HepG2 (cell line): ENCODE measurements around the gene EPS8L3. TPM values are rescaled to one million over a fixed set of nuclear protein-coding genes. Genes with fewer than 3 reads are reported as not detected.

Experiments used
- ATF7-NPFF ChIP-seq: sonication (generic); formaldehyde crosslinking; IDR thresholded peaks from 2 replicates; pipeline ENCODE4 v1.8.1; 2023; ENCODE audit warnings: mild to moderate bottlenecking, low read depth, missing genetic modification reagents, moderate library complexity
- CSRNP2 ChIP-seq: sonication (generic); formaldehyde crosslinking; conservative IDR thresholded peaks from 2 replicates; pipeline ENCODE4 v1.8.0; 2022; ENCODE audit warnings: low read depth, missing genetic modification reagents
- ETV5 ChIP-seq: IDR thresholded peaks from 2 replicates; pipeline ENCODE4 v1.6.1; 2018; ENCODE audit warnings: missing biosample characterization, missing genetic modification reagents, inconsistent platforms, borderline replicate concordance
- FOSL2 ChIP-seq: sonication (generic); formaldehyde crosslinking; IDR thresholded peaks from 2 replicates; pipeline ENCODE4 v1.4.0; 2020; ENCODE audit warnings: missing genetic modification reagents
- HNF1B ChIP-seq: sonication (generic); formaldehyde crosslinking; IDR thresholded peaks from 2 replicates; pipeline ENCODE4 v1.5.1; 2020; ENCODE audit warnings: mild to moderate bottlenecking, moderate library complexity, missing genetic modification reagents
- HNRNPUL1 ChIP-seq: fragments of 200-400 bp; formaldehyde crosslinking; IDR thresholded peaks from 2 replicates; pipeline ENCODE4 v1.6.1; 2017; ENCODE audit warnings: low read depth, mild to moderate bottlenecking, low read length, moderate library complexity
- KMT2B ChIP-seq: IDR thresholded peaks from 2 replicates; pipeline ENCODE4 v1.6.1; 2016; ENCODE audit warnings: missing genetic modification reagents, missing compliant biosample characterization
- NFRKB ChIP-seq: fragments of 450-650 bp; IDR thresholded peaks from 2 replicates; pipeline ENCODE4 v1.6.1; 2017
- PAWR ChIP-seq: sonication (generic); formaldehyde crosslinking; IDR thresholded peaks from 2 replicates; pipeline ENCODE4 v1.4.0; 2020; ENCODE audit warnings: missing genetic modification reagents, mild to moderate bottlenecking, borderline replicate concordance
- SIX1 ChIP-seq: sonication (generic); formaldehyde crosslinking; IDR thresholded peaks from 2 replicates; pipeline ENCODE4 v1.4.0; 2020; ENCODE audit warnings: missing genetic modification reagents, borderline replicate concordance
- TFE3 ChIP-seq: IDR thresholded peaks from 2 replicates; pipeline ENCODE4 v1.6.1; 2016
- ZNF10 ChIP-seq: sonication (generic); formaldehyde crosslinking; IDR thresholded peaks from 2 replicates; pipeline ENCODE4 v1.4.0; 2020; ENCODE audit warnings: mild to moderate bottlenecking, low read depth, missing genetic modification reagents, borderline replicate concordance
- ZNF296 ChIP-seq: sonication (generic); formaldehyde crosslinking; conservative IDR thresholded peaks from 2 replicates; pipeline ENCODE4 v1.5.0; 2020; ENCODE audit warnings: mild to moderate bottlenecking, missing genetic modification reagents
- ZNF446 ChIP-seq: sonication (generic); formaldehyde crosslinking; IDR thresholded peaks from 2 replicates; pipeline ENCODE4 v1.5.0; 2020; ENCODE audit warnings: mild to moderate bottlenecking, missing genetic modification reagents
- ZNF530 ChIP-seq: sonication (generic); formaldehyde crosslinking; IDR thresholded peaks from 2 replicates; pipeline ENCODE4 v1.5.0; 2020; ENCODE audit warnings: low read depth, mild to moderate bottlenecking, missing genetic modification reagents
- ZNF580 ChIP-seq: IDR thresholded peaks from 2 replicates; pipeline ENCODE4 v1.6.1; 2016; ENCODE audit warnings: low read depth, borderline replicate concordance
- ZNF780A ChIP-seq: sonication (generic); formaldehyde crosslinking; IDR thresholded peaks from 2 replicates; pipeline ENCODE4 v1.8.0; 2022; ENCODE audit warnings: mild to moderate bottlenecking, missing genetic modification reagents, moderate library complexity
- ZNF850 ChIP-seq: sonication (generic); formaldehyde crosslinking; conservative IDR thresholded peaks from 2 replicates; pipeline ENCODE4 v1.9.0; 2021; ENCODE audit warnings: mild to moderate bottlenecking, missing genetic modification reagents
- ZSCAN12 ChIP-seq: sonication (generic); formaldehyde crosslinking; IDR thresholded peaks from 2 replicates; pipeline ENCODE4 v1.9.0; 2021; ENCODE audit warnings: mild to moderate bottlenecking, missing genetic modification reagents
- ZSCAN30 ChIP-seq: sonication (generic); formaldehyde crosslinking; IDR thresholded peaks from 2 replicates; pipeline ENCODE4 v1.5.0; 2020; ENCODE audit warnings: mild to moderate bottlenecking, missing genetic modification reagents
- polyA plus RNA-seq, 8 experiments: library from polyadenylated mRNA; depleted of rRNA in 3 of 8; stranded (reverse) in 7 of 8; unstranded in 1 of 8; fragments of >200 nt; fragmentation: Illumina TruSeq in 4 of 8; extraction: Trizol in 4 of 8; gene quantifications; 2 replicates each; pipeline versions ENCODE4 v1.2.1 to v1.2.3, GENCODE V29; 2011 to 2016; ENCODE audit warnings: low read depth in 4 of 8, missing spikeins in 1 of 8, mixed read lengths in 1 of 8; ENCODE audit not compliant: insufficient read depth in 1 of 8
- total RNA-seq, 5 experiments: library from RNA; depleted of rRNA; stranded (reverse); fragments of >200 nt; fragmentation: Illumina TruSeq; extraction: Trizol; gene quantifications; 2 replicates each; pipeline ENCODE4 v1.2.3, GENCODE V29; 2016; ENCODE audit warnings: low read depth in 1 of 5

The EPS8L3 gene
- total and polyA plus RNA-seq, 2 of the 13 experiments (the other 11 are each of a cell fraction or from before 2014, with no cell fraction given) = 18.2 to 106 TPM

- TF ChIP-seq ETV5 (CRISPR knock-in tag) (no peak), NFRKB (no peak), ZSCAN12 (no peak), ZNF580 (CRISPR knock-in tag) (peak; percentile 73; the same call in 1 of the 2 replicates), ZNF10 (CRISPR knock-in tag) (no peak), HNRNPUL1 (no peak), KMT2B (CRISPR knock-in tag) (0 out of 2 replicates have a peak, but pooled peaks have one; percentile 46), TFE3 (CRISPR knock-in tag) (peak; percentile 38; the same call in 1 of the 2 replicates), ZNF780A (no peak), ZNF530 (CRISPR knock-in tag) (no peak), ZSCAN30 (CRISPR knock-in tag) (no peak), CSRNP2 (CRISPR knock-in tag) (no peak), ZNF850 (CRISPR knock-in tag) (no peak), ZNF296 (CRISPR knock-in tag) (no peak), ATF7-NPFF (no peak), FOSL2 (CRISPR knock-in tag) (peak; percentile 52), ZNF446 (no peak), HNF1B (peak; percentile 74), SIX1 (no peak), PAWR (CRISPR knock-in tag) (no peak)
Observed at GRCh38 chr1:109773203-109773899, 9.6 kb upstream of the EPS8L3 start (continued).
